Kidney (tissue), 14 donors: ENCODE results near the gene DENND2A. TPM values are rescaled to one million over a fixed set of nuclear protein-coding genes. Genes with fewer than 3 reads are reported as not detected.
"Not testable (repeated sequence)": the region's sequence is repeated elsewhere in the genome, so short reads cannot be mapped to it uniquely, and the experiment has no call there.

Source experiments
- DNase-seq, 5 donors: peaks; one replicate each; pipeline ENCODE4 v3.0.0-alpha.2; 2013 to 2020
- FAIRE-seq: peaks from 2 replicates; lab custom pipeline; 2012; peaks lifted over from hg19 to GRCh38; lab: Jason Lieb, UNC
- H3K27ac ChIP-seq, 2 donors: one replicate each; pipeline ENCODE4 v1.7.0; 2013; ENCODE audit warnings: low read depth in 2 of 2, low read length in 2 of 2, inconsistent platforms in 1 of 2
- H3K27me3 ChIP-seq: one replicate; pipeline ENCODE4 v1.7.1; 2013; ENCODE audit warnings: low read length, inconsistent platforms; ENCODE audit not compliant: control insufficient read depth, insufficient read depth
- H3K36me3 ChIP-seq, 3 donors: one replicate each; pipeline versions ENCODE4 v1.7.0 to v1.7.1; 2013; ENCODE audit warnings: low read length in 3 of 3, control low read depth in 1 of 3, inconsistent platforms in 1 of 3; ENCODE audit not compliant: insufficient read depth in 3 of 3, control insufficient read depth in 2 of 3
- H3K4me1 ChIP-seq, 3 donors: one replicate each; pipeline versions ENCODE4 v1.7.0 to v1.7.1; 2013; ENCODE audit warnings: low read length in 3 of 3, inconsistent platforms in 1 of 3, low read depth in 1 of 3; ENCODE audit not compliant: control insufficient read depth in 2 of 3, insufficient read depth in 2 of 3
- H3K4me3 ChIP-seq, 3 donors: one replicate each; pipeline versions ENCODE4 v1.7.0 to v1.8.1; 2013; ENCODE audit warnings: low read length in 3 of 3, control low read depth in 1 of 3, inconsistent platforms in 1 of 3
- H3K9ac ChIP-seq, 3 donors: one replicate each; pipeline versions ENCODE4 v1.7.0 to v1.7.1; 2013; ENCODE audit warnings: low read length in 3 of 3, control low read depth in 1 of 3, inconsistent platforms in 1 of 3
- H3K9me3 ChIP-seq, 3 donors: one replicate each; pipeline versions ENCODE4 v1.7.0 to v1.7.1; 2013; ENCODE audit warnings: low read length in 3 of 3, control low read depth in 1 of 3, inconsistent platforms in 1 of 3; ENCODE audit not compliant: control insufficient read depth in 2 of 3, insufficient read depth in 1 of 3
- intact Hi-C: fragments of 100-400 bp; cut with DNase I; formaldehyde crosslinking; loops from one replicate; pipeline ENCODE4 v1.11.1; 2022
- polyA plus RNA-seq: library from polyadenylated mRNA; stranded (reverse); fragments of 350-450 nt; fragmentation: Illumina TruSeq; extraction: RNeasy Lipid Tissue Mini Kit (QIAGEN cat#74804); gene quantifications from one replicate; pipeline ENCODE4 v1.2.3, GENCODE V29; 2014; ENCODE audit warnings: low read depth, low replicate concordance; ENCODE audit not compliant: insufficient read depth
- total RNA-seq: library from RNA; stranded (reverse); fragmentation: NEBNext Ultra II Directional; extraction: Animal tissue kit (Norgen Biotek cat#: 25700); gene quantifications from one replicate; pipeline ENCODE4 v1.2.1, GENCODE V29; 2021
- TF ChIP-seq, protein P1 (sequence below): IDR thresholded peaks from 3 replicates; pipeline ENCODE4 v1.5.1; 2012; ENCODE audit warnings: mild to moderate bottlenecking, moderate library complexity, borderline replicate concordance; ENCODE audit not compliant: insufficient read depth; ENCODE audit errors: extremely low read depth
- donor health status: control.
- donor health status: control.
- donor health status: control.
- donor health status: control.
- donor health status: control.
- donor health status: DM: yes; HTN: yes; CAD: no.
- donor health status: Normal renal cell carcinoma (clear cell type).

The DENND2A gene
- total and polyA plus RNA-seq, 2 donors from 2014 or later = 6.5 to 18.0 TPM

- no peaks in the 10 kb centered on the region for H3K36me3 ChIP-seq
- H3K27ac ChIP-seq = no peak overlapping the region
- no peaks in the 10 kb centered on the region for H3K27me3 ChIP-seq
- no peaks in the 10 kb centered on the region for H3K9me3 ChIP-seq
- H3K4me3 ChIP-seq = peak overlapping the region in 1 of 3 donors; percentile 52
- FAIRE-seq (no peak), DNase-seq (peak in 1 of 5 donors; percentile 64)
- TF ChIP-seq, protein P1, sequence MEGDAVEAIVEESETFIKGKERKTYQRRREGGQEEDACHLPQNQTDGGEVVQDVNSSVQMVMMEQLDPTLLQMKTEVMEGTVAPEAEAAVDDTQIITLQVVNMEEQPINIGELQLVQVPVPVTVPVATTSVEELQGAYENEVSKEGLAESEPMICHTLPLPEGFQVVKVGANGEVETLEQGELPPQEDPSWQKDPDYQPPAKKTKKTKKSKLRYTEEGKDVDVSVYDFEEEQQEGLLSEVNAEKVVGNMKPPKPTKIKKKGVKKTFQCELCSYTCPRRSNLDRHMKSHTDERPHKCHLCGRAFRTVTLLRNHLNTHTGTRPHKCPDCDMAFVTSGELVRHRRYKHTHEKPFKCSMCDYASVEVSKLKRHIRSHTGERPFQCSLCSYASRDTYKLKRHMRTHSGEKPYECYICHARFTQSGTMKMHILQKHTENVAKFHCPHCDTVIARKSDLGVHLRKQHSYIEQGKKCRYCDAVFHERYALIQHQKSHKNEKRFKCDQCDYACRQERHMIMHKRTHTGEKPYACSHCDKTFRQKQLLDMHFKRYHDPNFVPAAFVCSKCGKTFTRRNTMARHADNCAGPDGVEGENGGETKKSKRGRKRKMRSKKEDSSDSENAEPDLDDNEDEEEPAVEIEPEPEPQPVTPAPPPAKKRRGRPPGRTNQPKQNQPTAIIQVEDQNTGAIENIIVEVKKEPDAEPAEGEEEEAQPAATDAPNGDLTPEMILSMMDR = no peak
- peaks cover 0 to 18% (median 0%) of the 10 kb centered on the region in 3 donors for H3K4me1 ChIP-seq
- intact Hi-C loops = no loop called here
- no peak overlapping the region for H3K9ac ChIP-seq
These were observed 31.4 kb upstream of the DENND2A start for GRCh38 chr7:140671966-140672365.

- Histone ChIP-seq H3K27ac (no peak overlapping the region), H3K4me1 (peaks cover 0 to 14% (median 0%) of the 10 kb centered on the region in 3 donors), H3K27me3 (no peaks in the 10 kb centered on the region), H3K4me3 (no peak overlapping the region), H3K36me3 (no peaks in the 10 kb centered on the region), H3K9ac (no peak overlapping the region), H3K9me3 (no peaks in the 10 kb centered on the region)
- no peak for DNase-seq
- intact Hi-C loops = no loop called here
- TF ChIP-seq, protein P1 = no peak
- no peak for FAIRE-seq
These were observed 29.8 kb upstream of the DENND2A start for GRCh38 chr7:140670343-140670935.

GRCh38 chr7:140669862-140670261 is 29.2 kb upstream of the DENND2A start:
- H3K9me3 ChIP-seq, H3K27ac ChIP-seq, intact Hi-C loops, H3K36me3 ChIP-seq, DNase-seq, H3K9ac ChIP-seq, FAIRE-seq, H3K27me3 ChIP-seq, H3K4me3 ChIP-seq: not testable (repeated sequence)
- H3K4me1 ChIP-seq = peaks cover 0 to 12% (median 0%) of the 10 kb centered on the region in 3 donors

GRCh38 chr7:140669352-140669751 is 28.7 kb upstream of the DENND2A start:
- TF ChIP-seq, protein P1 = no peak
- no peak overlapping the region for H3K4me3 ChIP-seq
- no peak overlapping the region for H3K27ac ChIP-seq
- H3K27me3 ChIP-seq = no peaks in the 10 kb centered on the region
- H3K4me1 ChIP-seq = peaks cover 0 to 10% (median 0%) of the 10 kb centered on the region in 3 donors
- H3K9ac ChIP-seq = no peak overlapping the region
- DNase-seq (no peak), FAIRE-seq (no peak)
- no peaks in the 10 kb centered on the region for H3K36me3 ChIP-seq
- intact Hi-C loops = no loop called here
- H3K9me3 ChIP-seq = no peaks in the 10 kb centered on the region
